Measurements from ENCODE around the gene IL1R2. TPM values are rescaled to one million over a fixed set of nuclear protein-coding genes. Genes with fewer than 3 reads are reported as not detected.

IL1R2 gene
- total RNA-seq, 1 donor: not detected

DNA sequence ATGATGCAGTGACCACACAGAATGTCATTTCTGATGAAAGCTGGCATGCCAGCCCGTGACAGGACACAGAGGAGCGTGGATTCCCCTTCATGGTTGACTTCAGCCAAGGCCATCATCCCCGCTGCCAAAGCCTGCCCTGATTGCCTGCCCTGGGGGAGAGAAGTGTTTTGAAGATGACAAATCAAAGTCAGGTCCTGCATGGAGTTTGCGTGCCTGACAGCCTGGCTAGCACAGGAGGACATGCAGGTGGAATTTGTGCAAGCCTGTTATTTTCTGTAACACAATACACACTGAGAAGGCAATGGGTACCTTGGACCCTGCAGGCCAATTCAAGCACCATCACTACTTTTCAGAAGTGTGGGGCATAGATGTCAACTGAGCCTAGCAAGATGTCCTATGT lies 5.4 kb upstream of the IL1R2 start:
- TF ChIP-seq, protein P1, sequence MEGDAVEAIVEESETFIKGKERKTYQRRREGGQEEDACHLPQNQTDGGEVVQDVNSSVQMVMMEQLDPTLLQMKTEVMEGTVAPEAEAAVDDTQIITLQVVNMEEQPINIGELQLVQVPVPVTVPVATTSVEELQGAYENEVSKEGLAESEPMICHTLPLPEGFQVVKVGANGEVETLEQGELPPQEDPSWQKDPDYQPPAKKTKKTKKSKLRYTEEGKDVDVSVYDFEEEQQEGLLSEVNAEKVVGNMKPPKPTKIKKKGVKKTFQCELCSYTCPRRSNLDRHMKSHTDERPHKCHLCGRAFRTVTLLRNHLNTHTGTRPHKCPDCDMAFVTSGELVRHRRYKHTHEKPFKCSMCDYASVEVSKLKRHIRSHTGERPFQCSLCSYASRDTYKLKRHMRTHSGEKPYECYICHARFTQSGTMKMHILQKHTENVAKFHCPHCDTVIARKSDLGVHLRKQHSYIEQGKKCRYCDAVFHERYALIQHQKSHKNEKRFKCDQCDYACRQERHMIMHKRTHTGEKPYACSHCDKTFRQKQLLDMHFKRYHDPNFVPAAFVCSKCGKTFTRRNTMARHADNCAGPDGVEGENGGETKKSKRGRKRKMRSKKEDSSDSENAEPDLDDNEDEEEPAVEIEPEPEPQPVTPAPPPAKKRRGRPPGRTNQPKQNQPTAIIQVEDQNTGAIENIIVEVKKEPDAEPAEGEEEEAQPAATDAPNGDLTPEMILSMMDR (IDR thresholded peaks at IDR 0.05; ENCODE audit: insufficient read depth, low read depth, low read length): no peak
- no peak for DNase-seq (ENCODE audit: low read depth)
- H3K4me3 ChIP-seq (ENCODE audit: low read depth, low read length): no peak overlapping the region

DNA sequence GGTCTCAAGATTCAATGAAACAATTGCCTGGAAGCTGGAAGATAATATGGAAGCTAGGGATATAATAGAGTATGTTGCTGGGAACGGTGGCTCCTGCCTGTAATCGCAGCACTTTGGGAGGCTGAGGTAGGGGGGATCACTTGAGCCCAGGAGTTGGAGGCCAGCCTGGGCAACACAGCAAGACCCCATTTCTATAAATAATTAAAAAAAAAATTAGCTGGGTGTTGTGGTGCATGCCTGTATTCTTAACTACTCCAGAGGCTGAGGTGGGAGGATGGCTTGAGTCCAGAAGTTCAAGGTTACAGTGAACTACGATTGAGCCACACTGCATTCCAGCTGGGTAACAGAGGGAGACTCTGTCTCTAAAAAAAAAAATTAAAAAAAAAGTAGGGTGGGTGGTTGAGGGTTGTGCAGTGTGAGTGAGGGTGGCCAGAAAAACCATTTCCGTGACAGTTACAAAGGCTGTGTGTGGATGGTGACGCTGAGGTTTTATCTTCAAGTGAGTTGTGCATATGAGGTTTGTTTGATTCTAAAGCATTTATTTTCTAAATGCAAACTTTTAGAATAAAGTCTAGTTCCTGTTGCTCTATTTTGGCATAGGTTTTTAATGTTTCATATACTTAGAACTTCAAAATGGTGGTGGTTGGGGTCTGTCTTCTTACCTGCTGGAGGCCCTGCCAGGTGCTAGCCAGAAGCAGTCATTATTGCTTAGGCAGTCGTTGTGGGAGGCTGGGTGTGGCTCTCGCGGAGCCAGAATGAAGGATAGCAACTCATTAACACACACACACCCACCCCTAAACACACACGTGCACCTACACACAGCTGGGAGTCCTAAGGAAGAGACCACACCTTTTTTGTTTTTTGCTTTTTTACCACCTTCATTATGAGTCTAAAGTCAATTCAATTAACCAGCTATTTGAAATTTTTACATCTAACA lies 4.7 kb upstream of the IL1R2 start:
- H3K4me3 ChIP-seq (ENCODE audit: low read depth, low read length): no peak overlapping the region
- TF ChIP-seq, protein P1 (IDR thresholded peaks at IDR 0.05; ENCODE audit: insufficient read depth, low read depth, low read length): no peak
- no peak for DNase-seq (ENCODE audit: low read depth)

DNA sequence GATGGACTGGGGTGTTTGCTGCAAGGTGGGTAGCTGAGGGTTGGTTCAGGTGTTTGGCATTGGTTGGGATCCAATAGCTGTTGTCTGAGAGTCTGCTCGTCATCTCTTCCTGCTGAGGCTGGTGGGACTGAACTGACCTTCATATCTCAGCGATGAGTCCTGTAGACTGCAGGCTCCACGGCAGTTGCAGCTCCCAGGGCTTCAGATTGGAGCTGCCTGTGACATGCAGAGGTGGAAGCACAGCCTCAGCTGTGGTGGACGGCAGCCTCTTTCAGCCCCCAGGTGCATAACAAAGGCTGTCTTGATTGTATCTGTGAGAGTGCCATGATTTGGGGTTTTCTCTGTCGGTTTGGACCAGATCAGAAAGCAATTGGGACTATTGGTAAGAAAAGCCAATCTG lies 3.9 kb upstream of the IL1R2 start:
- H3K4me3 ChIP-seq (ENCODE audit: low read depth, low read length): no peak overlapping the region
- no peak for DNase-seq (ENCODE audit: low read depth)
- TF ChIP-seq, protein P1 (IDR thresholded peaks at IDR 0.05; ENCODE audit: insufficient read depth, low read depth, low read length): no peak

DNA sequence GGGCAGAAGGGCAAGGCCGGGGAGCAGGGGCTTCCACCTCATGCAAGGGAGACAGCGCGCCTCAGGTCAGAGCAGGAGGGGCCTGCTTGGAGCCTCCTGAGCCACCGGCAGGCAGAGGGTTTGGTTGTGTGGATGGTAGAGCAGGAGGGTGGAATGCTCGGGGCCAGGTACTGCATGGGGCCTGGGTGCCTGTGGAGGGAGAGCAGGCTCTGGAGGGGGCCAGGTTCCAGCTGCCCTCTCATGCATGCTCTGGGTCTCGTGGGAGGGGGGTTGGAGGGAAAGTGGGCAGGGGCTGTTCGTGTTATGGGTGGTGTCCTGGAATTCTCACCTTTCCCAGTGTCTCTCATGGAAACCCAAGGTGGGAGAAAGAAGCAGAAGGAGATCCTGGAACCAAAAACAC lies 3.2 kb upstream of the IL1R2 start:
- TF ChIP-seq, protein P1 (IDR thresholded peaks at IDR 0.05; ENCODE audit: insufficient read depth, low read depth, low read length): no peak
- H3K4me3 ChIP-seq (ENCODE audit: low read depth, low read length): no peak overlapping the region
- DNase-seq (ENCODE audit: low read depth): no peak

DNA sequence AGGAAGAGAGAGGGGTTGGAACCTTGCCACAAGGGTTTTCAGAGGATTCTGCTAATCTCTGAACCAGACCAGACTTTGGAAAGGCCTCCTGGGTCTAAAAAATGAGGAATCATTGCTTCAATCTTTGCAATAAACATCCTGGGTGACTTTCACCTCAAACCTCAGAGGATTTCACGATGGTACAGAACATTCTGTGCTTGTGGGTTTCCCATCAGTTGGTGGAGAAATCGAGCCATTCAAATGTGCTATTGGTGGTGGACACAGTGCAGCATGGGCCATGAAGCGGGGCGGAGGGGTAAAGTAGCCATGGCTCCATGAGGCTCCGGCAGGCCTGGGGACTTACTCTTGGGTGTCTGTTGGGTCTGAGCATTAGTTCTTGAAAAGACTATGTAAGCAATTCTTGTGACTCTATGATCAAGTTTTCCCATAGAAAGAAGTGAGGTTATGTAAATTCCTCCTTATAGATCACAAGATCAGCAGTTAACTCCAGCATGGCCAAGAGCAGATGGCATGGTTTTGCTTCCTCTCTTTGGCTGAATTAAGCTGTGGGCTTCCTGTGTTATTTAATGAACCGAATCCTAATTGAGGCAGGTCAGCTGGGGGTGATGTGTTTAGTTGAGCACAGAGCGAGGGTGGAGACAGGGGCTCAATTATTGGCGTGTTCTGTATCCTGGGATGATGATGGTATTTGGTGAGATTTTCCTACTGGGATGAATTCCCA lies 1.9 kb upstream of the IL1R2 start:
- H3K4me3 ChIP-seq (ENCODE audit: low read depth, low read length): no peak overlapping the region
- peak; percentile 62 for DNase-seq (ENCODE audit: low read depth)
- TF ChIP-seq, protein P1 (IDR thresholded peaks at IDR 0.05; ENCODE audit: insufficient read depth, low read depth, low read length): no peak

DNA sequence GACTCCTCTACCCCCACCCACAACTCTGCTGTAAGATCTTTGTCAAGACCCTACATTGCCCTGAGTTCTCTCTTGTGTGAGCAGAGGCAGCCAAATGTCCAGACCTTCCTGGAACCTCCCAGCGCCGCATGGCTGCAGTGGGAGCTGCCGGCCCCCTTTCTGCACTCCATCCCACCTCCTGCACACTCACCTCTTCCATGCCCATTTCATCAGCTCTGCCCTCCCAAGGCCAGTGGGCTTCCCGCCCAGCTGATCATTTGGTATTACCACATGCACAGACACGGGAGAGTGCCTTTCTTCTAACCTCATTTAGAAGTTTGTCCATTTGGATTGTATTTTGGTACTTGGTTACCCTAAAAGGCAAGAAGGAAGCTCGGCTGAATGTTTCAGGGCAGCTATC lies 2.0 kb downstream of the IL1R2 start:
- no peak for DNase-seq (ENCODE audit: low read depth)
- TF ChIP-seq, protein P1 (IDR thresholded peaks at IDR 0.05; ENCODE audit: insufficient read depth, low read depth, low read length): no peak
- no peak overlapping the region for H3K4me3 ChIP-seq (ENCODE audit: low read depth, low read length)
